ENCODE data around the gene C20orf96.
A peak's percentile ranks its signal among the peaks of the same experiment; 100 is the strongest.

The C20orf96 gene

GRCh38 chr20:309841-310644, 19.5 kb upstream of the C20orf96 start:
- Histone ChIP-seq H3K36me3 (ENCODE audit: insufficient read depth, low read length) (no peaks in the 10 kb centered on the region), H3K27ac (ENCODE audit: low read length) (no peak overlapping the region), H3K9me3 (ENCODE audit: insufficient read depth, low read length, severe bottlenecking) (no peaks in the 10 kb centered on the region), H3K79me2 (ENCODE audit: insufficient read depth, low read length) (no peaks in the 10 kb centered on the region), H3K4me2 (ENCODE audit: insufficient read depth, low read length) (no peak overlapping the region), H4K20me1 (ENCODE audit: insufficient read depth, low read length) (no peaks in the 10 kb centered on the region), H3K9ac (ENCODE audit: low read depth, low read length) (no peak overlapping the region), H3K27me3 (ENCODE audit: insufficient read depth, low read length, poor library complexity) (no peaks in the 10 kb centered on the region), H3K4me3 (ENCODE audit: low read depth in 1 of 2, low read length in 2 of 2) (no peak overlapping the region), H3K4me1 (ENCODE audit: insufficient read depth, low read length) (no peaks in the 10 kb centered on the region), H2AFZ (ENCODE audit: low read depth, low read length) (no peak overlapping the region; the same call in 1 of the 2 replicates)
- ATAC-seq (ENCODE audit: insufficient read depth, low read depth): peak; percentile 39; the same call in 1 of the 3 replicates
- TF ChIP-seq, protein P1, sequence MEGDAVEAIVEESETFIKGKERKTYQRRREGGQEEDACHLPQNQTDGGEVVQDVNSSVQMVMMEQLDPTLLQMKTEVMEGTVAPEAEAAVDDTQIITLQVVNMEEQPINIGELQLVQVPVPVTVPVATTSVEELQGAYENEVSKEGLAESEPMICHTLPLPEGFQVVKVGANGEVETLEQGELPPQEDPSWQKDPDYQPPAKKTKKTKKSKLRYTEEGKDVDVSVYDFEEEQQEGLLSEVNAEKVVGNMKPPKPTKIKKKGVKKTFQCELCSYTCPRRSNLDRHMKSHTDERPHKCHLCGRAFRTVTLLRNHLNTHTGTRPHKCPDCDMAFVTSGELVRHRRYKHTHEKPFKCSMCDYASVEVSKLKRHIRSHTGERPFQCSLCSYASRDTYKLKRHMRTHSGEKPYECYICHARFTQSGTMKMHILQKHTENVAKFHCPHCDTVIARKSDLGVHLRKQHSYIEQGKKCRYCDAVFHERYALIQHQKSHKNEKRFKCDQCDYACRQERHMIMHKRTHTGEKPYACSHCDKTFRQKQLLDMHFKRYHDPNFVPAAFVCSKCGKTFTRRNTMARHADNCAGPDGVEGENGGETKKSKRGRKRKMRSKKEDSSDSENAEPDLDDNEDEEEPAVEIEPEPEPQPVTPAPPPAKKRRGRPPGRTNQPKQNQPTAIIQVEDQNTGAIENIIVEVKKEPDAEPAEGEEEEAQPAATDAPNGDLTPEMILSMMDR (IDR thresholded peaks at IDR 0.05; ENCODE audit: borderline replicate concordance, extremely low read depth, low read length, poor library complexity, severe bottlenecking): no peak
- no peak for TF ChIP-seq EZH2 (IDR thresholded peaks at IDR 0.05; ENCODE audit: borderline replicate concordance, low read depth, low read length, severe bottlenecking)
- no peak for DNase-seq

DNA sequence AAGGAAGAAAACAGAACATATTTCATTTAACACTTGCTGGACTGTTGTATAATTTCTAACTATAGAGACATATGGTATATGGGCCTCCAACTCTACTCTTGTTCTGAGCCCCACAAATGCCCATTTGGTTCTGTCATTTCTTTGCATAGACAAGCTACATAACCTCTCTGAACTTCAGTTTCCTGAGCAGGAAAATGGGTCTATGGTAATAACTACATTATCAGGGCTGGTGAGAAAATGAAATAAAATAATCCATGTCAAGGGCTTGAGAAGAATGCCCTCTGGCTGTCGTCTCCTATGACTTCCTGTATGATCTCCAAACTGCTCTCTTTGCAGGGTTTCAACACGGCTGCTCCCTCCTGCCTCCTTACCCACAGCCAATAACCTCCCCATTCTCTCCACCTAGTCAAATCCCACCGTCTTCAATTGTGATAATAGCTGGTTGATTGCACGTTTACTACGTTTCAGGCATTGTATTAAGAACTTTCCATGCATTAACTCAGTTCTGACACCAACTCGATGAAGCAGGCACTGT, 18.8 kb upstream of the C20orf96 start:
- no peak overlapping the region; the same call in 1 of the 2 replicates for H2AFZ ChIP-seq (ENCODE audit: low read depth, low read length)
- no peaks in the 10 kb centered on the region for H4K20me1 ChIP-seq (ENCODE audit: insufficient read depth, low read length)
- no peak overlapping the region for H3K4me2 ChIP-seq (ENCODE audit: insufficient read depth, low read length)
- H3K4me3 ChIP-seq (ENCODE audit: low read depth in 1 of 2, low read length in 2 of 2): no peak overlapping the region
- no peaks in the 10 kb centered on the region for H3K79me2 ChIP-seq (ENCODE audit: insufficient read depth, low read length)
- ATAC-seq (ENCODE audit: insufficient read depth, low read depth) (no peak), DNase-seq (no peak)
- H3K4me1 ChIP-seq (ENCODE audit: insufficient read depth, low read length): no peaks in the 10 kb centered on the region
- no peak overlapping the region for H3K9ac ChIP-seq (ENCODE audit: low read depth, low read length)
- TF ChIP-seq, protein P1 (IDR thresholded peaks at IDR 0.05; ENCODE audit: borderline replicate concordance, extremely low read depth, low read length, poor library complexity, severe bottlenecking): no peak
- TF ChIP-seq EZH2 (IDR thresholded peaks at IDR 0.05; ENCODE audit: borderline replicate concordance, low read depth, low read length, severe bottlenecking): no peak
- no peaks in the 10 kb centered on the region for H3K36me3 ChIP-seq (ENCODE audit: insufficient read depth, low read length)
- H3K27me3 ChIP-seq (ENCODE audit: insufficient read depth, low read length, poor library complexity): no peaks in the 10 kb centered on the region
- no peaks in the 10 kb centered on the region for H3K9me3 ChIP-seq (ENCODE audit: insufficient read depth, low read length, severe bottlenecking)
- H3K27ac ChIP-seq (ENCODE audit: low read length): no peak overlapping the region

DNA sequence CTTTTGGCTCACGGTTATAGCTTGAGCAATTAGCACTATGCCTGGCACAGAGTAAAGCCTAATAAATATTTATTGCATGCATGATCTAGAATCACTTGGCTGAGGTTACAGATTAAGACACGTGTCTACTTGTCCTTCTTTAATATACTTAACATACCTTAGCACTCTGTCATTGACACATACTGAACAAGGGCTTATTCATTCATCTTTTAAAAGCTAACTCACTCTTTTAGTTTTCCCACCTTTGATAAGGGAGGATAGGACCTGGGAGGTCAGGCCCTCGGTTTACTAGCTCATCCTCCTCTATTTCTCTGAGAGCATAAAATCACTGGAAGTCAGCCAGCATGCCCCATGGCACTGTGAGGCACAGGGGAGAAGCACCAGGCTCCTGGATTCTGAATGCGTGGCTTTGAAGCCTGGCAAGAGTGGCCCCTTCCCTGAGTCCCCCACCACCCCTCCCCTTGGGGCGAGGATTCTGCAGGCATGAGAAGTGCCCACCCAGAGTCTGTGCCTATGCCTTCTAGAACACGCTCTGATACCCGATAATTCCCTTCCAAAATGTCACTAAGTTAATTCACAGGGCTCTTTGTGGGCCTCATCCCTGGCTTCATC, 18.0 kb upstream of the C20orf96 start:
- H3K36me3 ChIP-seq (ENCODE audit: insufficient read depth, low read length): no peaks in the 10 kb centered on the region
- no peak for TF ChIP-seq EZH2 (IDR thresholded peaks at IDR 0.05; ENCODE audit: borderline replicate concordance, low read depth, low read length, severe bottlenecking)
- TF ChIP-seq, protein P1 (IDR thresholded peaks at IDR 0.05; ENCODE audit: borderline replicate concordance, extremely low read depth, low read length, poor library complexity, severe bottlenecking): no peak
- no peaks in the 10 kb centered on the region for H3K79me2 ChIP-seq (ENCODE audit: insufficient read depth, low read length)
- H3K4me3 ChIP-seq (ENCODE audit: low read depth in 1 of 2, low read length in 2 of 2): no peak overlapping the region
- no peak overlapping the region for H3K4me2 ChIP-seq (ENCODE audit: insufficient read depth, low read length)
- ATAC-seq (ENCODE audit: insufficient read depth, low read depth) (no peak), DNase-seq (no peak)
- no peaks in the 10 kb centered on the region for H3K4me1 ChIP-seq (ENCODE audit: insufficient read depth, low read length)
- no peak overlapping the region for H3K9ac ChIP-seq (ENCODE audit: low read depth, low read length)
- H3K9me3 ChIP-seq (ENCODE audit: insufficient read depth, low read length, severe bottlenecking): no peaks in the 10 kb centered on the region
- H2AFZ ChIP-seq (ENCODE audit: low read depth, low read length): no peak overlapping the region
- H3K27ac ChIP-seq (ENCODE audit: low read length): no peak overlapping the region
- no peaks in the 10 kb centered on the region for H4K20me1 ChIP-seq (ENCODE audit: insufficient read depth, low read length)
- no peaks in the 10 kb centered on the region for H3K27me3 ChIP-seq (ENCODE audit: insufficient read depth, low read length, poor library complexity)

Measured in DND-41 (cell line).